Heart left ventricle (tissue), 16 donors: ENCODE measurements around the gene NSG2. TPM values are rescaled to one million over a fixed set of nuclear protein-coding genes. Genes with fewer than 3 reads are reported as not detected.

Source experiments
- ATAC-seq, 4 donors: fragments of 200-7000 bp; cut with Tn5 transposase; one replicate each; pipeline ENCODE4 v1.9.1; 2020 to 2022; ENCODE audit warnings: moderate library complexity in 4 of 4, mild to moderate bottlenecking in 3 of 4, moderate number of reproducible peaks in 1 of 4
- DNase-seq, 5 donors: peaks; one replicate each; pipeline ENCODE4 v3.0.0-alpha.2; 2020
- H3K27ac ChIP-seq, 12 donors: fragments of 200-600 bp; sonication (generic) in 4 of 12; one replicate each; pipeline versions ENCODE4 v1.5.0 to v1.8.0; 2016 to 2022; ENCODE audit warnings: mild to moderate bottlenecking in 2 of 12
- H3K27me3 ChIP-seq, 9 donors: fragments of 200-600 bp; sonication (generic) in 2 of 9; one replicate each; pipeline versions ENCODE4 v1.5.1 to v1.8.0; 2016 to 2022; ENCODE audit warnings: mild to moderate bottlenecking in 3 of 9
- H3K36me3 ChIP-seq, 9 donors: fragments of 200-600 bp; sonication (generic) in 2 of 9; one replicate each; pipeline versions ENCODE4 v1.5.0 to v1.8.0; 2018 to 2022; ENCODE audit warnings: mild to moderate bottlenecking in 2 of 9
- H3K4me1 ChIP-seq, 12 donors: fragments of 200-600 bp; sonication (generic) in 4 of 12; one replicate each; pipeline versions ENCODE4 v1.5.0 to v1.8.0; 2016 to 2022; ENCODE audit warnings: mild to moderate bottlenecking in 3 of 12
- H3K4me3 ChIP-seq, 12 donors: fragments of 200-600 bp; sonication (generic) in 4 of 12; one replicate each; pipeline versions ENCODE4 v1.5.0 to v1.8.0; 2017 to 2022; ENCODE audit warnings: mild to moderate bottlenecking in 9 of 12, moderate library complexity in 4 of 12
- H3K9me3 ChIP-seq, 12 donors: fragments of 200-600 bp; sonication (generic) in 4 of 12; one replicate each; pipeline versions ENCODE4 v1.5.0 to v1.8.0; 2016 to 2022; ENCODE audit warnings: mild to moderate bottlenecking in 1 of 12
- POLR2A ChIP-seq, 2 donors: fragments of 450-650 bp; IDR thresholded peaks; one replicate each; pipeline ENCODE4 v1.6.1; 2017; ENCODE audit warnings: antibody characterized with exemption in 2 of 2, mild to moderate bottlenecking in 2 of 2, moderate library complexity in 2 of 2
- WGBS, 4 donors: extraction: QIAGEN DNeasy Blood & Tissue Kit in 2 of 4; methylation state at CpG; one replicate each; pipeline versions ENCODE4 v1.1.5 to v1.1.7; 2013 to 2018; 5-methylcytosine and 5-hydroxymethylcytosine counted together
- intact Hi-C, 10 donors: fragments of 100-400 bp; cut with DNase I; formaldehyde crosslinking; loops; one replicate each; pipeline versions ENCODE4 v1.11.1 to v1.14.2; 2022
- polyA plus RNA-seq, 2 donors: library from polyadenylated mRNA; stranded (reverse); fragments of 200-250 nt; gene quantifications; one replicate each; pipeline ENCODE4 v1.2.3, GENCODE V29; 2013
- total RNA-seq, 9 donors: library from RNA; depleted of rRNA in 2 of 9; stranded (reverse); fragments of >200 nt in 2 of 9; fragmentation: NEBNext Ultra II Directional in 3 of 9; extraction: Animal tissue kit (Norgen Biotek cat#: 25700) in 3 of 9; gene quantifications; one replicate each; pipeline versions ENCODE4 v1.1.0 to v1.2.4, GENCODE V29; 2016 to 2023
- TF ChIP-seq, protein P1 (sequence below), 12 donors: fragments of 200-600 bp; sonication (generic) in 4 of 12; IDR thresholded peaks; one replicate each; pipeline versions ENCODE4 v1.5.0 to v1.8.0; 2018 to 2022; ENCODE audit warnings: antibody characterized with exemption in 12 of 12, mild to moderate bottlenecking in 5 of 12
- donor health status: ischemic (EF 13 %, LVEDD 7.1; RV severe dilation, severe dysfunction).
- donor health status: healthy with polysubstance abuse.
- donor health status: DM: no; HTN: yes; CAD: no.
- donor health status: DM: no; HTN: no; CAD: no.
- donor health status: ischemic (EF 25% LVEDD 6.9; RV normal size, moderate dysfunction).
- donor health status: ischemic (EF 25% LVEDD 5.7; RV mildly dilated, moderate dysfunction).
- donor health status: healthy.
- donor health status: DM: yes; HTN: yes; CAD: no.
- donor health status: ischemic (EF 35%, LVEDD 5.7; RV mildly dilated, moderate dysfunction).
- donor health status: nonischemic (EF 11% LVEDD 7.7; RV severe dilation, severe dysfunction).
- donor health status: DM: yes; HTN: yes; CAD: no.
- donor health status: PGD.
- donor health status: ischemic (EF 29% LVEDD 5.4; RV normal size, mild dysfunction).
- donor health status: nonischemic (EF 23%, LVEDD 6.1; RV moderate dilation, normal function).

NSG2 gene
- total and polyA plus RNA-seq, 11 donors = 0.30 to 1.7 (median 0.44) TPM; not detected in 4

DNA sequence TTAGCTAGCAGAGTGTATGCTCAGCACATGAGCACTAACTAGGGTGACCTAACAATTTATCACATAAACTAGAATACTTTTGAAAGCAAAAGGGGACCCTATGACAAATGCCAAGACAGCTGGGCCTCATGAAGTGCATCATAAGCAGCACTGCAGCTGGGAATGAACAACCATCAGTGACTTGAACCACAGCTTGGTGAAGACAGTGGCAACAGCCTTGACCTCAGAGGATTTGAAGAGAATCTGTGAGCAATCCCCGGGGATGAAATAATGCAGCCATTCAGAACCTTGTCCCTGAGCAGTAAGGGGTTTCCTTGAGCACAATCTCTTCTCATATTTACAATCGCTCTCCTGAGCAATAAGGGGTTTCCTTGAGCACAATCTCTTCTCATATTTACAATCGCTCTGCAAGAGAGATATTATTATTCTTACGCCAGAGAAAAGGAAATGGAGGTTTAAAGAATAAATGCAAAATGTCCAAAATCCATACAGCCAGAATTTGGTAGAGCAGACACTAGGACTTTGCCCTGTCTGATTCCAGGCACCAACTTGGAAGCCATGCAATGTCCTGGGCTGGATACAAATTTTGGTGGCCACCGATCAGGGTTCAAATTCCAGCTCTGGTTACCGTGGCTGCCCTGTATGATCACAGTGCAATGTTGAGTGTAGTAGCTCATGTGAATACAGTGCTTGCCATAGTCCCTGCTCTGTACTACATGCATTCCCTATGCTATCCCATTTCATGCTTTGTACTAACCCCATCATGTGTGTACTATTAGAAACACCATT is 846 bp upstream of the NSG2 start:
- 82 to 86% (median 85%) methylated on average over 6 of the region's 6 CpGs for WGBS, 4 donors

GRCh38 chr5:174046558-174046957 is 1.1 kb downstream of the NSG2 start:
- DNase-seq = no peak
- 39 to 59% (median 42%) methylated on average over 5 of the region's 5 CpGs for WGBS, 4 donors
- ATAC-seq = no peak
- TF ChIP-seq POLR2A (IDR thresholded peaks at IDR 0.05) = no peak
- TF ChIP-seq, protein P1, sequence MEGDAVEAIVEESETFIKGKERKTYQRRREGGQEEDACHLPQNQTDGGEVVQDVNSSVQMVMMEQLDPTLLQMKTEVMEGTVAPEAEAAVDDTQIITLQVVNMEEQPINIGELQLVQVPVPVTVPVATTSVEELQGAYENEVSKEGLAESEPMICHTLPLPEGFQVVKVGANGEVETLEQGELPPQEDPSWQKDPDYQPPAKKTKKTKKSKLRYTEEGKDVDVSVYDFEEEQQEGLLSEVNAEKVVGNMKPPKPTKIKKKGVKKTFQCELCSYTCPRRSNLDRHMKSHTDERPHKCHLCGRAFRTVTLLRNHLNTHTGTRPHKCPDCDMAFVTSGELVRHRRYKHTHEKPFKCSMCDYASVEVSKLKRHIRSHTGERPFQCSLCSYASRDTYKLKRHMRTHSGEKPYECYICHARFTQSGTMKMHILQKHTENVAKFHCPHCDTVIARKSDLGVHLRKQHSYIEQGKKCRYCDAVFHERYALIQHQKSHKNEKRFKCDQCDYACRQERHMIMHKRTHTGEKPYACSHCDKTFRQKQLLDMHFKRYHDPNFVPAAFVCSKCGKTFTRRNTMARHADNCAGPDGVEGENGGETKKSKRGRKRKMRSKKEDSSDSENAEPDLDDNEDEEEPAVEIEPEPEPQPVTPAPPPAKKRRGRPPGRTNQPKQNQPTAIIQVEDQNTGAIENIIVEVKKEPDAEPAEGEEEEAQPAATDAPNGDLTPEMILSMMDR (IDR thresholded peaks at IDR 0.05) = no peak
- Histone ChIP-seq H3K27ac (no peak overlapping the region), H3K27me3 (peaks cover 0 to 4% (median 0%) of the 10 kb centered on the region in 9 donors), H3K36me3 (no peaks in the 10 kb centered on the region), H3K9me3 (no peaks in the 10 kb centered on the region), H3K4me1 (no peaks in the 10 kb centered on the region), H3K4me3 (no peak overlapping the region)
- intact Hi-C loops = loop anchor here in 1 of 10 donors (5.0 kb wide), 1 partner anchor 266 kb away; no protein-coding TSS in a partner anchor

More for the DNA sequence above, 846 bp upstream of the NSG2 start:
- ATAC-seq (peak in 1 of 4 donors; percentile 10), DNase-seq (no peak)
- peaks cover 0 to 10% (median 0%) of the 10 kb centered on the region in 9 donors for H3K27me3 ChIP-seq
- H3K4me1 ChIP-seq = no peaks in the 10 kb centered on the region
- TF ChIP-seq POLR2A (IDR thresholded peaks at IDR 0.05) = no peak
- TF ChIP-seq, protein P1 (IDR thresholded peaks at IDR 0.05) = no peak
- no peaks in the 10 kb centered on the region for H3K36me3 ChIP-seq
- no peaks in the 10 kb centered on the region for H3K9me3 ChIP-seq
- intact Hi-C loops = loop anchor here (1.0 to 5.0 kb wide), 5 partner anchors 268 to 273 kb away; no protein-coding TSS in a partner anchor
- no peak overlapping the region for H3K4me3 ChIP-seq
- H3K27ac ChIP-seq = no peak overlapping the region

DNA sequence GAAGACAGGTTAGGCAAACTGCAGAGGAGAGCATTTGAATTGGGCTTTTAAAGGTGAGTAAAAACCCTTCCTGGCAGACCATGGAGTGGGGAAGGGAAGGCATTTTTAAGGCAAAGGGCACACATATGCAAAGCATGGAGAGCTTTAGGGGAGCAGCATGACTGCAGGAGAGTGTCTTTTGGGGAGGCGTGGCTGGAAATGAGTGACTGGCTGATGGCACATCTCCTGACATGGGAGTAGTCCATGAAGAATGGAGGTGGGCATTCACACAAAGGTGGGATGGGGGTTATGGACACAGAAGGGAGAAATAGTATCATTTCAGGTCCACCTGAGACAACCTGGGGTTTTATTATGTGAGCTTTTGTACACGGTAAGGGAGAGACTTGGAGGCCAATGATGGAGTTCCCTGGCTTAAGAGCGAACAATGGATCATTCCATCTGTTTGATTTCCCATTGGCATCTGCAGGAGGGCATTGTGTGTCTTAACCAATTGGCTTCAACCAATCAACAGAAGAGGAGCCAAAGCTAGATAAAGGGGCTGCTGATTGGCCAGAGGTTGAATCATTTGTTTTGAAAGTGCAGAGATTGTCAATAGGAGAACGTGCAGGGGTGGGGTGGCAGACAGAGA is 2.1 kb downstream of the NSG2 start:
- Histone ChIP-seq H3K36me3 (no peaks in the 10 kb centered on the region), H3K4me3 (no peak overlapping the region), H3K9me3 (no peaks in the 10 kb centered on the region), H3K27me3 (peaks cover 0 to 3% (median 0%) of the 10 kb centered on the region in 9 donors), H3K4me1 (no peaks in the 10 kb centered on the region), H3K27ac (no peak overlapping the region)
- no peak for ATAC-seq
- TF ChIP-seq, protein P1 (IDR thresholded peaks at IDR 0.05) = no peak
- no peak for TF ChIP-seq POLR2A (IDR thresholded peaks at IDR 0.05)
- 73 to 77% (median 75%) methylated on average over 4 of the region's 4 CpGs for WGBS, 4 donors
- DNase-seq = no peak
- intact Hi-C loops = loop anchor here in 1 of 10 donors (5.0 kb wide), 1 partner anchor 265 kb away; no protein-coding TSS in a partner anchor

- DNase-seq (no peak), ATAC-seq (no peak)
- TF ChIP-seq POLR2A (IDR thresholded peaks at IDR 0.05) = no peak
- TF ChIP-seq, protein P1 (IDR thresholded peaks at IDR 0.05) = no peak
- intact Hi-C loops = no loop called here
- H3K27me3 ChIP-seq = no peaks in the 10 kb centered on the region
- H3K36me3 ChIP-seq = no peaks in the 10 kb centered on the region
- no peak overlapping the region for H3K27ac ChIP-seq
- 83 to 88% (median 85%) methylated on average over 5 of the region's 5 CpGs for WGBS, 4 donors
- no peaks in the 10 kb centered on the region for H3K9me3 ChIP-seq
- H3K4me1 ChIP-seq = peaks cover 0 to 7% (median 0%) of the 10 kb centered on the region in 12 donors
- no peak overlapping the region for H3K4me3 ChIP-seq
These were observed 7.1 kb downstream of the NSG2 start for GRCh38 chr5:174052636-174053035.
